Ovary (tissue), 3 donors: ENCODE measurements around the gene PASD1.

Experiments used
- EP300 ChIP-seq: sonication (generic); formaldehyde crosslinking; IDR thresholded peaks from one replicate; pipeline ENCODE4 v1.6.1; 2017; ENCODE audit warnings: antibody characterized with exemption
- TF ChIP-seq, protein P1 (sequence below), 3 donors: fragments of 450-650 bp in 2 of 3; fragments of 200-600 bp in 1 of 3; IDR thresholded peaks; one replicate each; pipeline versions ENCODE4 v1.5.1 to v1.8.0; 2016 to 2022; ENCODE audit warnings: antibody characterized with exemption in 3 of 3, mild to moderate bottlenecking in 1 of 3
- donor health status: DM: no; HTN: no; CAD: no.

- no peak for TF ChIP-seq EP300
- TF ChIP-seq, protein P1, sequence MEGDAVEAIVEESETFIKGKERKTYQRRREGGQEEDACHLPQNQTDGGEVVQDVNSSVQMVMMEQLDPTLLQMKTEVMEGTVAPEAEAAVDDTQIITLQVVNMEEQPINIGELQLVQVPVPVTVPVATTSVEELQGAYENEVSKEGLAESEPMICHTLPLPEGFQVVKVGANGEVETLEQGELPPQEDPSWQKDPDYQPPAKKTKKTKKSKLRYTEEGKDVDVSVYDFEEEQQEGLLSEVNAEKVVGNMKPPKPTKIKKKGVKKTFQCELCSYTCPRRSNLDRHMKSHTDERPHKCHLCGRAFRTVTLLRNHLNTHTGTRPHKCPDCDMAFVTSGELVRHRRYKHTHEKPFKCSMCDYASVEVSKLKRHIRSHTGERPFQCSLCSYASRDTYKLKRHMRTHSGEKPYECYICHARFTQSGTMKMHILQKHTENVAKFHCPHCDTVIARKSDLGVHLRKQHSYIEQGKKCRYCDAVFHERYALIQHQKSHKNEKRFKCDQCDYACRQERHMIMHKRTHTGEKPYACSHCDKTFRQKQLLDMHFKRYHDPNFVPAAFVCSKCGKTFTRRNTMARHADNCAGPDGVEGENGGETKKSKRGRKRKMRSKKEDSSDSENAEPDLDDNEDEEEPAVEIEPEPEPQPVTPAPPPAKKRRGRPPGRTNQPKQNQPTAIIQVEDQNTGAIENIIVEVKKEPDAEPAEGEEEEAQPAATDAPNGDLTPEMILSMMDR (IDR thresholded peaks at IDR 0.05) = no peak
These were observed 78.1 kb downstream of the PASD1 start for GRCh38 chrX:151641564-151641963.
